HEK293 (cell line): ENCODE data around the gene RSRC1.

Experiments used
- CTCF ChIA-PET: fragments of 350-600 bp; formaldehyde crosslinking; extraction: SDS; loops from one replicate; lab custom pipeline; 2021; ENCODE audit warnings: antibody characterized with exemption; lab: Yijun Ruan, JAX
- POLR2A ChIA-PET: fragments of 300-600 bp; formaldehyde crosslinking; extraction: SDS; loops from one replicate; lab custom pipeline; 2020; ENCODE audit warnings: antibody characterized with exemption, inconsistent platforms; lab: Yijun Ruan, JAX
- H3K27ac ChIP-seq: fragments of 200-500 bp; sonication (Bioruptor generic); 2 replicates; pipeline ENCODE4 v1.5.1; 2014; ENCODE audit warnings: low read depth, low read length, control low read depth, inconsistent platforms; ENCODE audit errors: extremely low read depth
- H3K36me3 ChIP-seq, 2 experiments: fragments of 200-500 bp in 1 of 2; sonication (Bioruptor generic) in 1 of 2; 1 replicate in 1 of 2; 2 replicates in 1 of 2; pipeline ENCODE4 v1.5.1; 2014 to 2017; ENCODE audit warnings: inconsistent platforms in 2 of 2, low read length in 2 of 2; ENCODE audit not compliant: control insufficient read depth in 2 of 2, insufficient read depth in 1 of 2
- H3K4me1 ChIP-seq: fragments of 200-500 bp; sonication (Bioruptor generic); 2 replicates; pipeline ENCODE4 v1.5.1; 2014; ENCODE audit warnings: mild to moderate bottlenecking, low read length, inconsistent platforms; ENCODE audit not compliant: control insufficient read depth, insufficient read depth
- H3K4me3 ChIP-seq: 2 replicates; pipeline ENCODE4 v1.5.1; 2011; ENCODE audit warnings: low read depth, mild to moderate bottlenecking, control low read depth, low read length, moderate library complexity
- H3K9me3 ChIP-seq: fragments of 200-500 bp; sonication (Bioruptor generic); 2 replicates; pipeline ENCODE4 v1.5.1; 2014; ENCODE audit warnings: low read depth, low read length, inconsistent platforms; ENCODE audit not compliant: control insufficient read depth, insufficient read depth
- HOXC10 ChIP-seq: sonication (generic); formaldehyde crosslinking; IDR thresholded peaks from 2 replicates; pipeline ENCODE4 v1.8.1; 2023; ENCODE audit warnings: mild to moderate bottlenecking, missing genetic modification reagents
- RBAK ChIP-seq: fragments of 450-650 bp; formaldehyde crosslinking; IDR thresholded peaks from 2 replicates; pipeline ENCODE4 v1.5.1; 2016; ENCODE audit warnings: missing biosample characterization, missing genetic modification characterization
- SALL2 ChIP-seq: fragments of 450-650 bp; formaldehyde crosslinking; IDR thresholded peaks from 2 replicates; pipeline ENCODE4 v1.5.0; 2017; ENCODE audit warnings: missing biosample characterization, mild to moderate bottlenecking, missing genetic modification characterization, borderline replicate concordance
- WT1 ChIP-seq: fragments of 450-650 bp; formaldehyde crosslinking; IDR thresholded peaks from 2 replicates; pipeline ENCODE4 v1.5.1; 2016; ENCODE audit warnings: missing biosample characterization, missing genetic modification characterization
- YY1 ChIP-seq: fragments of 450-650 bp; formaldehyde crosslinking; IDR thresholded peaks from 2 replicates; pipeline ENCODE4 v1.5.1; 2018; ENCODE audit warnings: missing biosample characterization, missing genetic modification characterization
- ZBTB8A ChIP-seq: fragments of 450-650 bp; formaldehyde crosslinking; IDR thresholded peaks from 2 replicates; pipeline ENCODE4 v1.5.1; 2016; ENCODE audit warnings: missing biosample characterization, missing genetic modification characterization
- ZEB2 ChIP-seq: fragments of 450-650 bp; formaldehyde crosslinking; IDR thresholded peaks from 2 replicates; pipeline ENCODE4 v1.5.1; 2016; ENCODE audit warnings: missing biosample characterization, missing genetic modification characterization
- ZNF169 ChIP-seq: fragments of 450-650 bp; formaldehyde crosslinking; IDR thresholded peaks from 2 replicates; pipeline ENCODE4 v1.5.1; 2016; ENCODE audit warnings: missing biosample characterization, missing genetic modification characterization
- ZNF404 ChIP-seq: fragments of 450-650 bp; formaldehyde crosslinking; IDR thresholded peaks from 2 replicates; pipeline ENCODE4 v1.5.1; 2017; ENCODE audit warnings: missing biosample characterization, missing genetic modification characterization
- ZNF514 ChIP-seq: fragments of 450-650 bp; formaldehyde crosslinking; IDR thresholded peaks from 2 replicates; pipeline ENCODE4 v1.5.1; 2016; ENCODE audit warnings: missing biosample characterization, missing genetic modification characterization
- ZNF571 ChIP-seq: fragments of 450-650 bp; formaldehyde crosslinking; IDR thresholded peaks from 2 replicates; pipeline ENCODE4 v1.5.0; 2017; ENCODE audit warnings: missing biosample characterization, missing genetic modification characterization
- ZNF701 ChIP-seq: fragments of 450-650 bp; formaldehyde crosslinking; IDR thresholded peaks from 2 replicates; pipeline ENCODE4 v1.5.1; 2016; ENCODE audit warnings: missing biosample characterization, missing genetic modification characterization
- TF ChIP-seq, protein P1 (sequence below): fragments of 450-650 bp; formaldehyde crosslinking; IDR thresholded peaks from 2 replicates; pipeline ENCODE4 v1.5.1; 2016; ENCODE audit warnings: missing biosample characterization, missing genetic modification characterization
- TF ChIP-seq, protein P2 (sequence below): fragments of 450-650 bp; IDR thresholded peaks from 2 replicates; pipeline ENCODE4 v1.5.1; 2018; ENCODE audit warnings: missing biosample characterization, missing genetic modification characterization
- TF ChIP-seq, protein P3 (sequence below): fragments of 450-650 bp; formaldehyde crosslinking; IDR thresholded peaks from 2 replicates; pipeline ENCODE4 v1.5.1; 2017; ENCODE audit warnings: missing biosample characterization, missing genetic modification characterization
- TF ChIP-seq, protein P4 (sequence below): fragments of 450-650 bp; formaldehyde crosslinking; IDR thresholded peaks from 2 replicates; pipeline ENCODE4 v1.5.1; 2016; ENCODE audit warnings: missing biosample characterization, missing genetic modification characterization
- TF ChIP-seq, protein P5 (sequence below): fragments of 450-650 bp; formaldehyde crosslinking; optimal IDR thresholded peaks from 2 replicates; pipeline ENCODE3; 2016; ENCODE audit warnings: missing biosample characterization, mild to moderate bottlenecking, missing genetic modification characterization

The RSRC1 gene

DNA sequence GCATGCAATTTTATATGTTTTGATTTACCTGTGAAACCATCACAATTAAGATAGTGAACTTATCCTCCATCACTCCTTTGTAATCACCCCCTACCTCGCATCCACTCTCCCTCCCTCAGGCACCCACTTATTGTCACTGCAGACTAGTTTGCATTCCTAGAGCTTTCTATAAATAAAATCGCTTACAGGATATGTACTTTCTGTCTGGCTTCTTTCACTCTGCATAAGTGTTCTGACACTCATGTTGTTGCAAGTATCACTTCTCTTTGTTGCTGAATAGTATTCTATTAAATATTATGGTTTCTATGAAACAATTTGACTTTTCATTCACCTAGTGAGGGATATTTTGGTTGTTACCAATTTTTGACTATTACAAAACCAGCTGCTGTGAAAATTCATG lies 139.3 kb downstream of the RSRC1 start:
- ChIA-PET CTCF (no interaction called here), POLR2A (no interaction called here)
- H3K9me3 ChIP-seq, result no peaks in the 10 kb centered on the region
- H3K4me3 ChIP-seq, result no peak overlapping the region
- no peak overlapping the region for H3K27ac ChIP-seq
- H3K4me1 ChIP-seq, result no peaks in the 10 kb centered on the region
- no peak for TF ChIP-seq ZNF571 (tag by site-specific recombination)
- no peaks in the 10 kb centered on the region for H3K36me3 ChIP-seq

DNA sequence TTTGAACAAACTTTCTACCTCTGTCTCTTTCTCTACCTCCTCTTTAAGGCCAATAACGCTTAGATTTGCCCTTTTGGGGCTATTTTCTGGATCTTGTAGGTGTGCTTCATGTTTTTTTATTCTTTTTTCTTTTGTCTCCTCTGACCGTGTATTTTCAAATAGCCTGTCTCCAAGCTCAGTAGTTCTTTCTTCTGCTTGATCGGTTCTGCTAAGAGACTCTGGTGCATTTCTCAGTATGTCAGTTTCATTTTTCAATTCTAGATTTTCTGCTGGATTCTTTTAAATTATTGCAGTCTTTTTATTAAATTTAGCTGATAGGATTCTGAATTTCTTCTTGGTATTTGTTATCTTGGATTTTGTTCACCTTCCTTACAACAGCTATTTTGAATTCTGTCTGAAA lies 148.7 kb downstream of the RSRC1 start:
- Histone ChIP-seq H3K4me1 (peaks cover 6% of the 10 kb centered on the region), H3K27ac (no peak overlapping the region), H3K4me3 (no peak overlapping the region), H3K9me3 (no peaks in the 10 kb centered on the region), H3K36me3 (no peaks in the 10 kb centered on the region)
- ChIA-PET POLR2A (interaction anchor here (0.6 kb wide), 1 partner anchor 162 kb away, joined by 4 read pairs; no protein-coding TSS in a partner anchor), CTCF (no interaction called here)
- TF ChIP-seq SALL2 (tag by site-specific recombination), result no peak
- TF ChIP-seq, protein P1, sequence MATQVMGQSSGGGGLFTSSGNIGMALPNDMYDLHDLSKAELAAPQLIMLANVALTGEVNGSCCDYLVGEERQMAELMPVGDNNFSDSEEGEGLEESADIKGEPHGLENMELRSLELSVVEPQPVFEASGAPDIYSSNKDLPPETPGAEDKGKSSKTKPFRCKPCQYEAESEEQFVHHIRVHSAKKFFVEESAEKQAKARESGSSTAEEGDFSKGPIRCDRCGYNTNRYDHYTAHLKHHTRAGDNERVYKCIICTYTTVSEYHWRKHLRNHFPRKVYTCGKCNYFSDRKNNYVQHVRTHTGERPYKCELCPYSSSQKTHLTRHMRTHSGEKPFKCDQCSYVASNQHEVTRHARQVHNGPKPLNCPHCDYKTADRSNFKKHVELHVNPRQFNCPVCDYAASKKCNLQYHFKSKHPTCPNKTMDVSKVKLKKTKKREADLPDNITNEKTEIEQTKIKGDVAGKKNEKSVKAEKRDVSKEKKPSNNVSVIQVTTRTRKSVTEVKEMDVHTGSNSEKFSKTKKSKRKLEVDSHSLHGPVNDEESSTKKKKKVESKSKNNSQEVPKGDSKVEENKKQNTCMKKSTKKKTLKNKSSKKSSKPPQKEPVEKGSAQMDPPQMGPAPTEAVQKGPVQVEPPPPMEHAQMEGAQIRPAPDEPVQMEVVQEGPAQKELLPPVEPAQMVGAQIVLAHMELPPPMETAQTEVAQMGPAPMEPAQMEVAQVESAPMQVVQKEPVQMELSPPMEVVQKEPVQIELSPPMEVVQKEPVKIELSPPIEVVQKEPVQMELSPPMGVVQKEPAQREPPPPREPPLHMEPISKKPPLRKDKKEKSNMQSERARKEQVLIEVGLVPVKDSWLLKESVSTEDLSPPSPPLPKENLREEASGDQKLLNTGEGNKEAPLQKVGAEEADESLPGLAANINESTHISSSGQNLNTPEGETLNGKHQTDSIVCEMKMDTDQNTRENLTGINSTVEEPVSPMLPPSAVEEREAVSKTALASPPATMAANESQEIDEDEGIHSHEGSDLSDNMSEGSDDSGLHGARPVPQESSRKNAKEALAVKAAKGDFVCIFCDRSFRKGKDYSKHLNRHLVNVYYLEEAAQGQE (tag by site-specific recombination), result no peak
- no peak for TF ChIP-seq ZNF571 (tag by site-specific recombination)
- TF ChIP-seq, protein P2, sequence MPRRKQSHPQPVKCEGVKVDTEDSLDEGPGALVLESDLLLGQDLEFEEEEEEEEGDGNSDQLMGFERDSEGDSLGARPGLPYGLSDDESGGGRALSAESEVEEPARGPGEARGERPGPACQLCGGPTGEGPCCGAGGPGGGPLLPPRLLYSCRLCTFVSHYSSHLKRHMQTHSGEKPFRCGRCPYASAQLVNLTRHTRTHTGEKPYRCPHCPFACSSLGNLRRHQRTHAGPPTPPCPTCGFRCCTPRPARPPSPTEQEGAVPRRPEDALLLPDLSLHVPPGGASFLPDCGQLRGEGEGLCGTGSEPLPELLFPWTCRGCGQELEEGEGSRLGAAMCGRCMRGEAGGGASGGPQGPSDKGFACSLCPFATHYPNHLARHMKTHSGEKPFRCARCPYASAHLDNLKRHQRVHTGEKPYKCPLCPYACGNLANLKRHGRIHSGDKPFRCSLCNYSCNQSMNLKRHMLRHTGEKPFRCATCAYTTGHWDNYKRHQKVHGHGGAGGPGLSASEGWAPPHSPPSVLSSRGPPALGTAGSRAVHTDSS (tag by site-specific recombination), result no peak
- no peak for TF ChIP-seq WT1 (tag by site-specific recombination)
- no peak for TF ChIP-seq ZNF169 (tag by site-specific recombination)
- TF ChIP-seq ZBTB8A (tag by site-specific recombination), result no peak
- no peak for TF ChIP-seq ZNF404 (tag by site-specific recombination)
- TF ChIP-seq ZEB2 (tag by site-specific recombination), result no peak
- TF ChIP-seq, protein P3, sequence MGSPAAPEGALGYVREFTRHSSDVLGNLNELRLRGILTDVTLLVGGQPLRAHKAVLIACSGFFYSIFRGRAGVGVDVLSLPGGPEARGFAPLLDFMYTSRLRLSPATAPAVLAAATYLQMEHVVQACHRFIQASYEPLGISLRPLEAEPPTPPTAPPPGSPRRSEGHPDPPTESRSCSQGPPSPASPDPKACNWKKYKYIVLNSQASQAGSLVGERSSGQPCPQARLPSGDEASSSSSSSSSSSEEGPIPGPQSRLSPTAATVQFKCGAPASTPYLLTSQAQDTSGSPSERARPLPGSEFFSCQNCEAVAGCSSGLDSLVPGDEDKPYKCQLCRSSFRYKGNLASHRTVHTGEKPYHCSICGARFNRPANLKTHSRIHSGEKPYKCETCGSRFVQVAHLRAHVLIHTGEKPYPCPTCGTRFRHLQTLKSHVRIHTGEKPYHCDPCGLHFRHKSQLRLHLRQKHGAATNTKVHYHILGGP, result no peak
- TF ChIP-seq ZNF514, result no peak
- TF ChIP-seq, protein P4, sequence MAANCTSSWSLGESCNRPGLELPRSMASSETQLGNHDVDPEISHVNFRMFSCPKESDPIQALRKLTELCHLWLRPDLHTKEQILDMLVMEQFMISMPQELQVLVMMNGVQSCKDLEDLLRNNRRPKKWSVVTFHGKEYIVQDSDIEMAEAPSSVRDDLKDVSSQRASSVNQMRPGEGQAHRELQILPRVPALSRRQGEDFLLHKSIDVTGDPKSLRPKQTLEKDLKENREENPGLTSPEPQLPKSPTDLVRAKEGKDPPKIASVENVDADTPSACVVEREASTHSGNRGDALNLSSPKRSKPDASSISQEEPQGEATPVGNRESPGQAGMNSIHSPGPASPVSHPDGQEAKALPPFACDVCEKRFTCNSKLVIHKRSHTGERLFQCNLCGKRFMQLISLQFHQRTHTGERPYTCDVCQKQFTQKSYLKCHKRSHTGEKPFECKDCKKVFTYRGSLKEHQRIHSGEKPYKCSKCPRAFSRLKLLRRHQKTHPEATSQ (tag by site-specific recombination), result no peak
- TF ChIP-seq RBAK (tag by site-specific recombination), result no peak
- no peak for TF ChIP-seq YY1
- TF ChIP-seq ZNF701 (tag by site-specific recombination), result no peak
- no peak for TF ChIP-seq HOXC10 (CRISPR knock-in tag)
- TF ChIP-seq, protein P5, sequence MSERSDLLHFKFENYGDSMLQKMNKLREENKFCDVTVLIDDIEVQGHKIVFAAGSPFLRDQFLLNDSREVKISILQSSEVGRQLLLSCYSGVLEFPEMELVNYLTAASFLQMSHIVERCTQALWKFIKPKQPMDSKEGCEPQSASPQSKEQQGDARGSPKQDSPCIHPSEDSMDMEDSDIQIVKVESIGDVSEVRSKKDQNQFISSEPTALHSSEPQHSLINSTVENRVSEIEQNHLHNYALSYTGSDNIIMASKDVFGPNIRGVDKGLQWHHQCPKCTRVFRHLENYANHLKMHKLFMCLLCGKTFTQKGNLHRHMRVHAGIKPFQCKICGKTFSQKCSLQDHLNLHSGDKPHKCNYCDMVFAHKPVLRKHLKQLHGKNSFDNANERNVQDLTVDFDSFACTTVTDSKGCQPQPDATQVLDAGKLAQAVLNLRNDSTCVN (tag by site-specific recombination), result no peak
